ENCODE measurements around the gene LRRC7.
"Not testable (repeated sequence)": the region's sequence is repeated elsewhere in the genome, so short reads cannot be mapped to it uniquely, and the experiment has no call there.

LRRC7 gene

GRCh38 chr1:69697340-69697739, 129.6 kb downstream of the LRRC7 start:
- DNase-seq (ENCODE audit: low read depth): no peak

- DNase-seq (ENCODE audit: low read depth): peak; percentile 6
Measured at GRCh38 chr1:69700770-69701169, 133.0 kb downstream of the LRRC7 start.

GRCh38 chr1:69702085-69702484, 134.4 kb downstream of the LRRC7 start:
- no peak for DNase-seq (ENCODE audit: low read depth)

GRCh38 chr1:69706473-69706872, 138.8 kb downstream of the LRRC7 start:
- no peak for DNase-seq (ENCODE audit: low read depth)

- DNase-seq (ENCODE audit: low read depth): no peak
Measured at GRCh38 chr1:69707103-69707502, 139.4 kb downstream of the LRRC7 start.

- no peak for DNase-seq (ENCODE audit: low read depth)
Measured at GRCh38 chr1:69710484-69711189, 142.9 kb downstream of the LRRC7 start.

GRCh38 chr1:69711190-69711930, 143.6 kb downstream of the LRRC7 start:
- DNase-seq (ENCODE audit: low read depth): no peak

- not testable (repeated sequence) for DNase-seq (ENCODE audit: low read depth)
Measured at GRCh38 chr1:69717834-69718233, 150.1 kb downstream of the LRRC7 start.

GRCh38 chr1:69728206-69728605, 160.5 kb downstream of the LRRC7 start:
- DNase-seq (ENCODE audit: low read depth): no peak

GRCh38 chr1:69733061-69733460, 165.3 kb downstream of the LRRC7 start:
- DNase-seq (ENCODE audit: low read depth): no peak

- peak; percentile 72 for DNase-seq (ENCODE audit: low read depth)
Measured at GRCh38 chr1:69737527-69738185, 169.9 kb downstream of the LRRC7 start.

- peak; percentile 3 for DNase-seq (ENCODE audit: low read depth)
Measured at GRCh38 chr1:69738458-69739250, 170.9 kb downstream of the LRRC7 start.

- no peak for DNase-seq (ENCODE audit: low read depth)
Measured at GRCh38 chr1:69739251-69739605, 171.5 kb downstream of the LRRC7 start.

GRCh38 chr1:69743146-69743545, 175.4 kb downstream of the LRRC7 start:
- DNase-seq (ENCODE audit: low read depth): peak; percentile 49

GRCh38 chr1:69744381-69744780, 176.7 kb downstream of the LRRC7 start:
- no peak for DNase-seq (ENCODE audit: low read depth)

GRCh38 chr1:69747207-69747606, 179.5 kb downstream of the LRRC7 start:
- no peak for DNase-seq (ENCODE audit: low read depth)

GRCh38 chr1:69750638-69751037, 182.9 kb downstream of the LRRC7 start:
- DNase-seq (ENCODE audit: low read depth): no peak

GRCh38 chr1:69752831-69753230, 185.1 kb downstream of the LRRC7 start:
- DNase-seq (ENCODE audit: low read depth): no peak

GRCh38 chr1:69754521-69754920, 186.8 kb downstream of the LRRC7 start:
- no peak for DNase-seq (ENCODE audit: low read depth)

- no peak for DNase-seq (ENCODE audit: low read depth)
Measured at GRCh38 chr1:69755647-69756046, 187.9 kb downstream of the LRRC7 start.

GRCh38 chr1:69765951-69766350, 198.2 kb downstream of the LRRC7 start:
- DNase-seq (ENCODE audit: low read depth): no peak

- DNase-seq (ENCODE audit: low read depth): no peak
Measured at GRCh38 chr1:69766431-69767180, 198.9 kb downstream of the LRRC7 start.

Data from amniotic epithelial cell (primary cell).